HG03571 (cell line): ENCODE results near the gene ARL5A.
"Not testable (repeated sequence)": the region's sequence is repeated elsewhere in the genome, so short reads cannot be mapped to it uniquely, and the experiment has no call there.

Source experiments
- ATAC-seq: cut with Tn5 transposase; IDR thresholded peaks from one replicate; pipeline ENCODE4 v1.9.1; 2021; ENCODE audit not compliant: unreplicated experiment

The ARL5A gene

GRCh38 chr2:151795646-151796240 is 32.5 kb downstream of the ARL5A start:
- no peak for ATAC-seq

GRCh38 chr2:151794422-151794821 is 33.8 kb downstream of the ARL5A start:
- ATAC-seq: not testable (repeated sequence)

- no peak for ATAC-seq
These were observed 35.1 kb downstream of the ARL5A start for GRCh38 chr2:151793123-151793522.

GRCh38 chr2:151792589-151792988 is 35.6 kb downstream of the ARL5A start:
- ATAC-seq: no peak

- ATAC-seq: no peak
These were observed 36.7 kb downstream of the ARL5A start for GRCh38 chr2:151791545-151791944.

GRCh38 chr2:151790689-151791088 is 37.5 kb downstream of the ARL5A start:
- no peak for ATAC-seq

- no peak for ATAC-seq
These were observed 39.0 kb downstream of the ARL5A start for GRCh38 chr2:151789055-151789834.

- ATAC-seq: no peak
These were observed 41.7 kb downstream of the ARL5A start for GRCh38 chr2:151786483-151786882.

GRCh38 chr2:151786077-151786476 is 42.1 kb downstream of the ARL5A start:
- ATAC-seq: no peak

GRCh38 chr2:151783133-151783520 is 45.1 kb downstream of the ARL5A start:
- ATAC-seq: no peak

- ATAC-seq: no peak
These were observed 45.7 kb downstream of the ARL5A start for GRCh38 chr2:151782378-151783132.

- ATAC-seq: no peak
These were observed 46.6 kb downstream of the ARL5A start for GRCh38 chr2:151781642-151782041.

GRCh38 chr2:151780938-151781337 is 47.3 kb downstream of the ARL5A start:
- ATAC-seq: no peak

GRCh38 chr2:151777935-151778334 is 50.3 kb downstream of the ARL5A start:
- no peak for ATAC-seq

- no peak for ATAC-seq
These were observed 50.7 kb downstream of the ARL5A start for GRCh38 chr2:151777487-151777886.

- ATAC-seq: no peak
These were observed 51.9 kb downstream of the ARL5A start for GRCh38 chr2:151776367-151776766.

- no peak for ATAC-seq
These were observed 53.0 kb downstream of the ARL5A start for GRCh38 chr2:151775057-151775740.

GRCh38 chr2:151774506-151774905 is 53.7 kb downstream of the ARL5A start:
- no peak for ATAC-seq

- peak; percentile 94 for ATAC-seq
These were observed 56.4 kb downstream of the ARL5A start for GRCh38 chr2:151771599-151772358.

GRCh38 chr2:151770995-151771394 is 57.2 kb downstream of the ARL5A start:
- peak; percentile 21 for ATAC-seq

GRCh38 chr2:151769606-151770005 is 58.6 kb downstream of the ARL5A start:
- no peak for ATAC-seq
